ENCODE results near the gene CYP3A4. TPM values are rescaled to one million over a fixed set of nuclear protein-coding genes. Genes with fewer than 3 reads are reported as not detected.
"Not testable (repeated sequence)": the region's sequence is repeated elsewhere in the genome, so short reads cannot be mapped to it uniquely, and the experiment has no call there.

CYP3A4 gene
- total and polyA plus RNA-seq, 9 of the 15 experiments (the other 6 are each of a cell fraction or from before 2014, with no cell fraction given), result 0.07 to 0.08 TPM; not detected in 7

- H4K20me1 ChIP-seq (replicated peaks; ENCODE audit: control insufficient read depth, insufficient read depth, low read length); H3K9me3 ChIP-seq (replicated peaks; ENCODE audit: control insufficient read depth, insufficient read depth, low read depth, low read length); H3K4me3 ChIP-seq; H3K9ac ChIP-seq (ENCODE audit: insufficient read depth in 1 of 2, low read depth in 2 of 2, low read length in 2 of 2); in situ Hi-C loops (cut with MboI); ATAC-seq; DNase-seq (ENCODE audit: extremely low read depth in 1 of 4, low spot score in 3 of 4); H3K27ac ChIP-seq (ENCODE audit: extremely low read depth, low read depth, low read length); POLR2A ChIA-PET; H3K4me1 ChIP-seq (replicated peaks in 1 of 2; ENCODE audit: control insufficient read depth in 2 of 2, insufficient read depth in 2 of 2, low read length in 2 of 2); BruUV-seq (replicated peaks); H3K9me1 ChIP-seq (ENCODE audit: control insufficient read depth, insufficient read depth, low read length); H3K36me3 ChIP-seq (ENCODE audit: control insufficient read depth, insufficient read depth, low read length); H3K27me3 ChIP-seq (ENCODE audit: control insufficient read depth in 2 of 2, insufficient read depth in 2 of 2, low read length in 2 of 2); intact Hi-C loops (cut with micrococcal nuclease); H3K4me2 ChIP-seq (ENCODE audit: insufficient read depth, low read length); H2AFZ ChIP-seq (ENCODE audit: low read depth, low read length); FAIRE-seq; H3K79me2 ChIP-seq (ENCODE audit: control insufficient read depth, insufficient read depth, low read length): not testable (repeated sequence)
- 2% methylated on average over 3 of the region's 3 CpGs for WGBS (ENCODE audit: insufficient coverage, low coverage, missing lambda C conversion rate)
- CTCF ChIA-PET (ENCODE audit: low intra/inter-chr PET ratio), result interaction anchor here (0.6 kb wide), 1 partner anchor 376 kb away, joined by 3 read pairs; no protein-coding TSS in a partner anchor
These were observed 14.5 kb downstream of the CYP3A4 start for GRCh38 chr7:99769494-99769893.

DNA sequence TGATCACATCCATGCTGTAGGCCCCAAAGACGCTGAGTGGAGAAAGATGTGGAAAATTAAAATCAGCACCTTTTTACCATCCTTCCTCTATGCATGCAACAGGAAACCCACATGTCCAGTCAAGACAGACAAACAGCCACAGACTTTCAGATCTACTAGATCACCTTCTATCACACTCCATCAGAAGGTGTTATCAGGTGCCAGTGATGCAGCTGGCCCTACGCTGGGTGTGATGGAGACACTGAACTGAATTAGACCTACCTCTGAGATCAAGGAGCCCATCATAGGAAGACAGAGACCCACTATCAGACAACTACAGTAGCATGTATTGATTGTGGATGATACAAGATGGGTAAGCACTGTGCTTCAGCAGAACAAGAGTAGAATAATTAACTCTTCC lies 15.5 kb downstream of the CYP3A4 start:
- H4K20me1 ChIP-seq (replicated peaks; ENCODE audit: control insufficient read depth, insufficient read depth, low read length), result no peaks in the 10 kb centered on the region
- H3K4me1 ChIP-seq (replicated peaks in 1 of 2; ENCODE audit: control insufficient read depth in 2 of 2, insufficient read depth in 2 of 2, low read length in 2 of 2), result peaks cover 0 to under 1% of the 10 kb centered on the region in 2 experiments; a peak in 1 of 5 replicates
- BruUV-seq (replicated peaks), result no TSS peak
- H3K27ac ChIP-seq (ENCODE audit: extremely low read depth, low read depth, low read length), result no peak overlapping the region
- no peaks in the 10 kb centered on the region for H3K79me2 ChIP-seq (ENCODE audit: control insufficient read depth, insufficient read depth, low read length)
- TF ChIP-seq CBFA2T3 (IDR thresholded peaks at IDR 0.05) (peak; percentile 33), TRIM24 (IDR thresholded peaks at IDR 0.05) (no peak)
- H3K4me3 ChIP-seq, result no peak overlapping the region
- FAIRE-seq, result peak; percentile 6
- DNase-seq (ENCODE audit: extremely low read depth in 1 of 4, low spot score in 3 of 4), result no peak
- H3K27me3 ChIP-seq (ENCODE audit: control insufficient read depth in 2 of 2, insufficient read depth in 2 of 2, low read length in 2 of 2), result no peaks in the 10 kb centered on the region; a peak in 1 of 5 replicates
- H3K9ac ChIP-seq (ENCODE audit: insufficient read depth in 1 of 2, low read depth in 2 of 2, low read length in 2 of 2), result no peak overlapping the region
- H3K9me1 ChIP-seq (ENCODE audit: control insufficient read depth, insufficient read depth, low read length), result no peaks in the 10 kb centered on the region
- H3K36me3 ChIP-seq (ENCODE audit: control insufficient read depth, insufficient read depth, low read length), result no peaks in the 10 kb centered on the region
- no peaks in the 10 kb centered on the region for H3K9me3 ChIP-seq (replicated peaks; ENCODE audit: control insufficient read depth, insufficient read depth, low read depth, low read length)
- H2AFZ ChIP-seq (ENCODE audit: low read depth, low read length), result no peak overlapping the region
- ChIA-PET CTCF (ENCODE audit: low intra/inter-chr PET ratio) (no interaction called here), POLR2A (no interaction called here)
- ATAC-seq, result no peak
- no peak overlapping the region for H3K4me2 ChIP-seq (ENCODE audit: insufficient read depth, low read length)
- 23% methylated on average over 2 of the region's 2 CpGs for WGBS (ENCODE audit: insufficient coverage, low coverage, missing lambda C conversion rate)
- intact Hi-C loops (cut with micrococcal nuclease), result no loop called here
- in situ Hi-C loops (cut with MboI), result no loop called here

Data from K562 (cell line).